Activated CD4-positive, alpha-beta T cell treated with anti-CD3 and anti-CD28 coated beads, Interleukin-2, Interleukin-4, amounts not matched to agents 100 ng/mL and 50 ng/mL, durations not matched to agents 16 hours and 8 hours (primary cell): ENCODE data around the gene ACVR1.

Experiments used
- DNase-seq: peaks from one replicate; pipeline ENCODE4 v3.0.0-alpha.2; 2020; ENCODE audit warnings: low spot score

Gene ACVR1

GRCh38 chr2:157876066-157876785, at the start of gene ACVR1:
TSS of gene ACVR1 (minus strand) at chr2:157876330. CDS start at chr2:157799493, 76,837 bp downstream.
- DNase-seq = peak; percentile 89

- DNase-seq = no peak
These were observed 48.9 kb upstream of the ACVR1 start for GRCh38 chr2:157925071-157925470.

- DNase-seq = no peak
These were observed 47.6 kb upstream of the ACVR1 start for GRCh38 chr2:157923598-157924217.

GRCh38 chr2:157922815-157923214, 46.7 kb upstream of the ACVR1 start:
- DNase-seq = no peak

GRCh38 chr2:157922336-157922735, 46.2 kb upstream of the ACVR1 start:
- no peak for DNase-seq

- no peak for DNase-seq
These were observed 44.6 kb upstream of the ACVR1 start for GRCh38 chr2:157920736-157921135.

- no peak for DNase-seq
These were observed 43.1 kb upstream of the ACVR1 start for GRCh38 chr2:157919181-157919580.

GRCh38 chr2:157918319-157918718, 42.2 kb upstream of the ACVR1 start:
- DNase-seq = no peak

GRCh38 chr2:157911750-157912149, 35.6 kb upstream of the ACVR1 start:
- no peak for DNase-seq

GRCh38 chr2:157911246-157911645, 35.1 kb upstream of the ACVR1 start:
- DNase-seq = no peak

- no peak for DNase-seq
These were observed 29.0 kb upstream of the ACVR1 start for GRCh38 chr2:157905092-157905491.

GRCh38 chr2:157903626-157904025, 27.5 kb upstream of the ACVR1 start:
- no peak for DNase-seq

- no peak for DNase-seq
These were observed 27.0 kb upstream of the ACVR1 start for GRCh38 chr2:157903151-157903550.

- DNase-seq = no peak
These were observed 26.6 kb upstream of the ACVR1 start for GRCh38 chr2:157902692-157903091.

- peak; percentile 17 for DNase-seq
These were observed 25.2 kb upstream of the ACVR1 start for GRCh38 chr2:157901325-157901724.

- no peak for DNase-seq
These were observed 24.6 kb upstream of the ACVR1 start for GRCh38 chr2:157900684-157901083.

GRCh38 chr2:157900203-157900602, 24.1 kb upstream of the ACVR1 start:
- DNase-seq = no peak

GRCh38 chr2:157899125-157899839, 23.2 kb upstream of the ACVR1 start:
- DNase-seq = peak; percentile 86

- peak; percentile 79 for DNase-seq
These were observed 22.5 kb upstream of the ACVR1 start for GRCh38 chr2:157898591-157898996.

- peak; percentile 62 for DNase-seq
These were observed 21.2 kb upstream of the ACVR1 start for GRCh38 chr2:157897106-157897971.

GRCh38 chr2:157895531-157895930, 19.4 kb upstream of the ACVR1 start:
- peak; percentile 30 for DNase-seq
